ENCODE data around the gene TMC3.

DNA sequence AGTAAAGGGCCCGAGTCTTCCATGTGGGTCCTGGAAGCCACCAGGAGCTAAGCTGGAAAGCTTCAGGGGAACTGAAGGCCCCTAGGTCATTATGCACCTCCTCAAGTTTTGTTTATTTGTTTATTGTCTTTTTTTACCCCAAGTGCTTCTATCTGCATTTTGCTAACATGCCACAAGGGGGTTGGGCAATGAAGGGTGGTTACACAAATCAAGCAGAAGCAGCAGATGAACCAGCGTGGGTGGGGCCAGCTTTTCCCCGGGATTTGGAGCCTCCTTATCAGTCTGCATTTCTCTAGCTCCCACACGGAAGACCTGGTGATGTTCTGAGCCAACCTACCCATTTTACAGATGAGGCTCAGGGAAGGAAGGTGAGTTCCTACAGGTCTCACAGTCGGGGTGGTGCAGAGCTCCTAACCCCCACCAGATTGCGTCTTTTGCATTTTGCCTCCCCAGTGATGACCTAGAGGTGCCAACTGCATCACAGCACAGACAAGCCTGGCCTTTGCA is 16.8 kb downstream of the TMC3 start:
- TF ChIP-seq POLR2AphosphoS5 (IDR thresholded peaks at IDR 0.05; ENCODE audit: borderline replicate concordance, low read depth, low read length) (no peak), EZH2 (IDR thresholded peaks at IDR 0.05) (no peak), FOXP2 (optimal IDR thresholded peaks at IDR 0.05; ENCODE audit: control extremely low read depth, extremely low read length, insufficient read depth) (no peak)

All from SK-N-MC (cell line).